HAP-1 (cell line): Measurements from ENCODE around the gene CADM2.

ENCODE experiments used
- DNase-seq, 2 experiments: peaks; one replicate each; pipeline ENCODE4 v3.0.0-alpha.2; 2016 to 2020; ENCODE audit warnings: low spot score in 2 of 2
- H3K27me3 ChIP-seq: fragments of 250-450 bp; sonication (Bioruptor Pico); 2 replicates; pipeline ENCODE4 v1.5.1; 2020; ENCODE audit warnings: low read depth, mild to moderate bottlenecking, moderate library complexity
- H3K36me3 ChIP-seq: fragments of 250-450 bp; sonication (Bioruptor Pico); replicated peaks from 2 replicates; pipeline ENCODE4 v1.5.1; 2020; ENCODE audit warnings: mild to moderate bottlenecking
- H3K4me1 ChIP-seq: fragments of 250-450 bp; sonication (Bioruptor Pico); 2 replicates; pipeline ENCODE4 v1.5.1; 2020; ENCODE audit warnings: mild to moderate bottlenecking
- H3K4me3 ChIP-seq: fragments of 250-450 bp; sonication (Bioruptor Pico); 2 replicates; pipeline ENCODE4 v1.5.1; 2020; ENCODE audit warnings: mild to moderate bottlenecking, moderate library complexity
- H3K9me3 ChIP-seq: fragments of 250-450 bp; sonication (Bioruptor Pico); 2 replicates; pipeline ENCODE4 v1.5.1; 2020; ENCODE audit warnings: mild to moderate bottlenecking, moderate library complexity
- in situ Hi-C: fragments of 300-500 bp; cut with MboI; formaldehyde crosslinking; loops from 3 replicates; pipeline ENCODE4 v1.14.3; 2020; ENCODE audit warnings: low sequenced_read_pairs, inconsistent platforms, mixed read lengths

CADM2 gene

DNA sequence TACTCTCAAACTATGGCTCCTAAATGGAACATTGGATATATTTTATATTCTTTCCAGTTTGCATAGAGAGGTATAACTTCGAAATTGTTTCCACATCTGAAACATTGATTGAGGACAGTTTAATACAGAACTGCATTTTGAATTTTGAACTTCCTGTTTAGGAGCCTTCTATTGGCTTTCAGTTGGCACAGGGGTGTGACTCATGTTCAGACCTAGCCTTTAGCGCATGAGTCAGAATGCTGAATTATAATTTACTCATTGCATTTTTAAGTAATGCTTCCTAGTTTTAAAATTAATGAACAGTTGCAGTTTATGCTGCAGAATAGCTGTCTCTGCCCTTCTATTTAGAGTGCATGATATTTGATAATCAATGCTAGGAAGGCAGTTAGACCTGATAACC, 751.7 kb downstream of the CADM2 start:
- no peaks in the 10 kb centered on the region for H3K36me3 ChIP-seq
- no peak overlapping the region for H3K4me3 ChIP-seq
- H3K4me1 ChIP-seq = peaks cover 16% of the 10 kb centered on the region
- in situ Hi-C loops = no loop called here
- DNase-seq = no peak
- no peaks in the 10 kb centered on the region for H3K27me3 ChIP-seq
- H3K9me3 ChIP-seq = no peaks in the 10 kb centered on the region

DNA sequence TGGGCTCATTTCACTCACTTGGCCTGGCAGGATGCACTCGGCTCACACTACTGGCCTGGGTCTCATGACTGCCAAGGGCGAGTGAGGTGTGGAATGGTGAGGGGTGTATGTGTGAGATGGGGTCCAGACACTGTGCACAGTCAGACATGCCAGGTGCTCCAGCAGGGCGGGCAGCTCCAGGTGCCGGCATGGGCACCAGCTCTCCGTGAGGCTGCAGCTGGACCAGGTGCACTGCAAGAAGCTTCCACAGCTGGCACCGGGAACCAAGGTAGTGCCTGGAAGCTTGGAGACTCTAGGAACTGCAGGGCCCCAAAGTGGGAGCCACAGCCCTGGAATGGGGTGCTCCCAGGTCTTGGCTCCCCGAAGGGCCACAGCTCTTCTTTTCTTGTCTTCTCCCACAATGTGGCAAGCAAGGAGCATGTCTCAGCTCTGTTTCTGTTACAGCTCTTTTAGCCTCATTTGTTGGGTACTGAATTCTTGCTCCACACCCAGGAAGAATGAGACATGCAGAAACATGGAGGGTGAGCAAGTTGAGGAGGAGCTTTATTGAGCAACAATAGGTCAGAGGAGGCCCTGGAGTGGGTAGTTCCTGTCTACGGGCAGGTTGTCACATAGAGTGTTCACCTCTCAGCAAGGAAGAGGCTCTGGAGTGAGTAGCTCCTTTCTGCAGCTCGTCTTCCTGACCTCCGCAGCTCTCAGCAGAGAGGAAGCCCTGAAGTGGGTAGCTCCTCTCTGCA, 762.8 kb downstream of the CADM2 start:
- DNase-seq = no peak
- Histone ChIP-seq H3K4me1 (no peaks in the 10 kb centered on the region), H3K27me3 (no peaks in the 10 kb centered on the region), H3K9me3 (peaks cover 4% of the 10 kb centered on the region), H3K36me3 (no peaks in the 10 kb centered on the region), H3K4me3 (no peak overlapping the region)
- in situ Hi-C loops = no loop called here

DNA sequence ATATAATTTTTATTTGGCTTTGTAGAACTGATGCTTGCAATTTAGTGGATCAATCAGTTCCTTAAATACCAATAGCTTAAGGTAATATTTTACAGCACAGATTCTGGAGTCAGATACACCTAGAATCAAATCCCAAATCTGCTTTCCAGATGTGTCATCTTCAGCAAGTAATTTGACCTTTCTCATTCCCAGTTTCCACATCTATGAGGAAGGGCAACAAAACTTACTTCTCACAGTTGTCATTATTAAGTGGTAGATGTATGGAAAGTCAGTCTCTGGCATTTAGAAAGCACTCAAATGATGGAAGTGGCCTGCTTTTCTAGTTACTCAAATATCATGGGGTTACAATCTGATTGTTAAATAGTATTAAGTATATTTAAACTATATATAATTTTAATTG, 767.0 kb downstream of the CADM2 start:
- Histone ChIP-seq H3K4me1 (no peaks in the 10 kb centered on the region), H3K36me3 (no peaks in the 10 kb centered on the region), H3K27me3 (no peaks in the 10 kb centered on the region), H3K4me3 (no peak overlapping the region), H3K9me3 (peaks cover 4% of the 10 kb centered on the region)
- DNase-seq = no peak
- in situ Hi-C loops = no loop called here

DNA sequence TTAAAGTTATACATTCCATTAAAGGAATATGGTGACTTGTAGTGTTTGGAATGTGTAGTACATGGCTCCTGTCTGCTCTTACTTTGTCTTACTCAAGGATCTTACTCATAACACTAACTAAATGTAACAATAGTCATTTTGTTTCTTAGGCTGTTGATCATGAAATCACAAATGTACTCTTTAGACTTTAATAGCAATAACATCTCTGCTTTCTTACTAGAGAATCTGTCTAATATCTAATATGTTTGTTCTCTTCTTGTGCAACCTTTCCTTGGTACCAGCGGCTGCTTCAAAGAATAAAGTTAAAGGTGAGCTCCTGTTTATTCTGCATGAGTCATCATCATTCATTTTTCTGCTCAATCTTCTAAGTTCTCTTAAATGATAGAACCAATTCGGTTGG, 767.5 kb downstream of the CADM2 start:
- H3K4me1 ChIP-seq = no peaks in the 10 kb centered on the region
- no peak overlapping the region for H3K4me3 ChIP-seq
- H3K9me3 ChIP-seq = peaks cover 4% of the 10 kb centered on the region
- in situ Hi-C loops = no loop called here
- no peak for DNase-seq
- H3K27me3 ChIP-seq = no peaks in the 10 kb centered on the region
- H3K36me3 ChIP-seq = no peaks in the 10 kb centered on the region

DNA sequence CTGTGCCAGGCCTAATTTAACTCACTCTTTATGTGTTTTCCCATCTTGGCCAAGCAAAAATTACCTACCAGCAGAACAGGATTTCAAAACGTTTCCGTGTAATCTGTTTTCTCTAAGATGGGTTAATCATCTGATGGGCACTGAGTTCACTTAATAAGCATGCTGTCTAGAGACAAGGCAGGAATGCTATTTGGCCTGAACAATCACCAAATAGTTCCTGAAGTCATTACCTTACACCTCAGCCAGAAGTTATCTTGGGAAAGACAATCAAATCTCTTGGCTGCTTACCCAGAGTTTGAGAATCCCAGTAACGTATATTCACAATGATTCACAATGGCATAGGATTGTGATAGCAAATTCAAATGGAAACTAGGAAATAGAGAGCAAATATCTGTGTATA, 779.1 kb downstream of the CADM2 start:
- no peaks in the 10 kb centered on the region for H3K36me3 ChIP-seq
- in situ Hi-C loops = no loop called here
- no peak overlapping the region for H3K4me3 ChIP-seq
- H3K4me1 ChIP-seq = peaks cover 4% of the 10 kb centered on the region; the same call in 1 of the 2 replicates
- DNase-seq = no peak
- H3K27me3 ChIP-seq = no peaks in the 10 kb centered on the region
- no peaks in the 10 kb centered on the region for H3K9me3 ChIP-seq

DNA sequence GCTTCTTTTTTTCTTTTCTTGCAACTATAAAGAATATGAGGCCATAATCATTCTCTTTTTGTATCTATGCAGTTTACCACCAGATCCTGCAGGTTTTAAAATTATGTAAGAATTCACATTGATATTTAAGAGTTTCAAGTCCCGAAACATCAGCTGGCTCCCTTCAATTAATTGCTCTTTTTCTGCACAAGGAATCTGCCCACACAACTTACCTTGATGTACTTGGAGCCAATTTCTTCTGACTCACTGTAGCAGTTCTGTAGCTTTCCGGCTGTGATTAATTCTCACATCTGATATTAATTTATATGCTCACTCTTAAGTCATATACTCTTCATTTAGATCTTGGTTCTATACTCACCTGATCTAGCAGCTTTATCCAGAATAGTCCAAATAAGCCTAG, 781.8 kb downstream of the CADM2 start:
- no peaks in the 10 kb centered on the region for H3K9me3 ChIP-seq
- in situ Hi-C loops = no loop called here
- no peaks in the 10 kb centered on the region for H3K27me3 ChIP-seq
- no peaks in the 10 kb centered on the region for H3K4me1 ChIP-seq
- DNase-seq = no peak
- H3K36me3 ChIP-seq = no peaks in the 10 kb centered on the region
- H3K4me3 ChIP-seq = no peak overlapping the region

DNA sequence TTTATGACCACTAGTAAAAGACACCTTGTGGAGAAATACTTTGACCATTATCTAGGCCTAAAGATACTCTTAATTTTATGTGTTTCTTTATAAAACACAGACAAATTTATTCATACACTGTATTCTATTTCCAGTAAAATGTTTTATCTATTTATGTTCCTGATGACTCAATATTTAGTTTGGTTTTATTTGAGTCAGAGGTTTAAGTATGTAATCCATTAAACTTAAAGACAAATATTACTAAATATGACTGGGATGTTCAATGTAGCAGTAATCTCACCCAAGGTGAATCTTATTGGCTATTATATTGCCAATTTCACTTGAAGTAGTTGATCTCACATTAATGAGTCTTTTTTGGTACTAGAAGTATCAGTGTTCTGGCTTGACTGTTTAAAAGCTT, 799.7 kb downstream of the CADM2 start:
- no peak for DNase-seq
- Histone ChIP-seq H3K27me3 (no peaks in the 10 kb centered on the region; the same call in 1 of the 2 replicates), H3K4me3 (no peak overlapping the region), H3K4me1 (no peaks in the 10 kb centered on the region), H3K36me3 (no peaks in the 10 kb centered on the region), H3K9me3 (no peaks in the 10 kb centered on the region)
- in situ Hi-C loops = no loop called here

DNA sequence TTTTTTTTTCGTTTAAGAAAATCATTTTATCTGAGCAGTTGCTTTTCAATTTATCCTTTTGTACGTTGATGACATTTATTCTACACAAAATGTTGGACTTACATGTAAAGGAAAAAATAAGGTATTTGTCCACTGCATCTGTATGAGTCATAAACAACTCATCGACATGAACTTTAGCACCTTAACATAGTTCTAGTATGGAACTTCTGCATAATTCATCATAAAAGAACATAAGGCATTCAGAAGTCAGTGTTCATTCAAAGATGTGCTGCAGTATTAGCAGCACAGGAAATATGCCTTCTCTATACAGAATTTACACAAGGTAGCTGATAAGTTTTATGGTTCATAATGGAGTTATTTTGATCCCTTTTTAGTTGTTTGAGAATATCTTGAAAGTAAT, 801.6 kb downstream of the CADM2 start:
- Histone ChIP-seq H3K9me3 (no peaks in the 10 kb centered on the region), H3K36me3 (no peaks in the 10 kb centered on the region), H3K4me1 (peaks cover 9% of the 10 kb centered on the region), H3K27me3 (peaks cover 2% of the 10 kb centered on the region), H3K4me3 (no peak overlapping the region)
- in situ Hi-C loops = no loop called here
- no peak for DNase-seq

DNA sequence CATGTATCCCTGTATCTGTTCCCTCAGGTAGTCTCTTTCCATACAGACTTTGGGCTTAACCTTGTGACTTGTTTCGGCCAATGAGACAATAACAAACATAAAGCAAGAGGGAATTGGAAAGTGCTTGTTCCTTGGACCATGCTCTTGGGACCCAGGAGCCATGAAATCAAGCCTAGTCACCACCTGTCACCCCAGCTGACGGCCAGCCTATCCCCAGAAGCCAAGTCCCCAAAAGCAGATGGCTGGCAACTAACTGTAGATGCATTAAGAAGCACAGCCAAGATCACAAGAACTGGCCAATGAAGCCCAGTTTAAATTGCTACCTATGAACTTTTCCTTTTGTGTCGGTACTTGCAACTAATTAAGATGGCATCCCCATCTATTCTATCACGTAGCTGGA, 822.0 kb downstream of the CADM2 start:
- Histone ChIP-seq H3K9me3 (no peaks in the 10 kb centered on the region), H3K27me3 (no peaks in the 10 kb centered on the region), H3K4me3 (no peak overlapping the region), H3K36me3 (no peaks in the 10 kb centered on the region), H3K4me1 (no peaks in the 10 kb centered on the region)
- DNase-seq = no peak
- in situ Hi-C loops = no loop called here

DNA sequence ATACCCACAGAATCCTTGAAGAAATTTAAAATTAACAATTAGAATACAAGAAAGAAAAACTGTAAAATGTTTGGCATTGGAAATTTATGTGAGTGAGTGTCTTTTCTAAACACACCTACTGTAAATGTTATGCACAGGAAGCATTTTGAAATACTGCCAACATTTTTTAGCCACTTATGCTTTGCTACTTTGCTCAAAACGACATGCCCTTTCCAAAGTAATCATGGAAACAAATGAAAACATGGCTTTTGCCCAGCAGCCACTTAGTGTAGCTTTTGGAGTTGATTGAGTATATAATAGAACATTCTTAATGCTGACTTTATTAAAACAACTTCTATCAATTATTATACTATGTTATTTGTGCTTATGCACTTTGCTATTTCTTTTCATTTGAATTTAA, 823.0 kb downstream of the CADM2 start:
- no peaks in the 10 kb centered on the region for H3K9me3 ChIP-seq
- DNase-seq = no peak
- in situ Hi-C loops = no loop called here
- no peak overlapping the region for H3K4me3 ChIP-seq
- no peaks in the 10 kb centered on the region for H3K27me3 ChIP-seq
- no peaks in the 10 kb centered on the region for H3K4me1 ChIP-seq
- no peaks in the 10 kb centered on the region for H3K36me3 ChIP-seq

DNA sequence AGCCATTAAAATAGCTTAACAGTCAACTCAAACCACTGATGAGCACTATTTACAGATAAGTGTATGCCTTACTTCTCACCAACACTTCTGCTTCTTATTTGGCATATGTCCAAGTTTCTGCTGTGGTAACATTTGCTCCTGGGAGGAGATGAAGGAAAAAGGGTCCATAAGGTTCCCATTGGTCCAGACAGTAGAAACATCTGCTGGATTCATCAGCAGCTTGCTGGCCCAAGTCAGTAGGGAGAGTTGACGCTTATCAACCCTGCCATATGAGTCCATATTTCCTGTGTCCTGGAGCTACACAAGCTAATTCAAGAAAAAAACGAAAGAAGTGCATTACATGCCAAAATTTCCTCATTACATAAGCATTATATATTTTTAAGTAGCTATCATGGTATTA, 824.5 kb downstream of the CADM2 start:
- no peak overlapping the region for H3K4me3 ChIP-seq
- DNase-seq = no peak
- in situ Hi-C loops = no loop called here

DNA sequence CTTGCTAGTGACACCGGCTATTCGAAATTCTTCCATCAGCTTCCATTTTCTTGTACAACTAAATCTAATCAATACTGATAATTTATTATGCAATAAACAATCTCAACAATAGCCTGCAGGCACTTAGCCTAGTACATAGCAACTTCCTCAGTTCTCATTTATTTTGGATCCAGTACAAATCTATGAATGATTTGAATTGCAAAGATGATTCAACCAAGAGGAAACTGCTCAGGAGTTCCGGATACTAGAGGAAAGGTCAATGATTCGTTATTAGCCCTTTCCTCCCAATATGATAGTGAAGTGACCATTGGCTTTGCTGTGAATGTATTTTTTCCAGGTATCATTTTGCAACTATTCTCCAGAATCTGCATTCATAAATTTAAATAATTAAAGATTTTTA, 827.0 kb downstream of the CADM2 start:
- Histone ChIP-seq H3K36me3 (no peaks in the 10 kb centered on the region), H3K27me3 (no peaks in the 10 kb centered on the region), H3K4me3 (no peak overlapping the region), H3K4me1 (no peaks in the 10 kb centered on the region), H3K9me3 (no peaks in the 10 kb centered on the region)
- no peak for DNase-seq
- in situ Hi-C loops = no loop called here

More for the DNA sequence above, 824.5 kb downstream of the CADM2 start:
- Histone ChIP-seq H3K9me3 (no peaks in the 10 kb centered on the region), H3K27me3 (no peaks in the 10 kb centered on the region), H3K4me1 (no peaks in the 10 kb centered on the region), H3K36me3 (no peaks in the 10 kb centered on the region)

DNA sequence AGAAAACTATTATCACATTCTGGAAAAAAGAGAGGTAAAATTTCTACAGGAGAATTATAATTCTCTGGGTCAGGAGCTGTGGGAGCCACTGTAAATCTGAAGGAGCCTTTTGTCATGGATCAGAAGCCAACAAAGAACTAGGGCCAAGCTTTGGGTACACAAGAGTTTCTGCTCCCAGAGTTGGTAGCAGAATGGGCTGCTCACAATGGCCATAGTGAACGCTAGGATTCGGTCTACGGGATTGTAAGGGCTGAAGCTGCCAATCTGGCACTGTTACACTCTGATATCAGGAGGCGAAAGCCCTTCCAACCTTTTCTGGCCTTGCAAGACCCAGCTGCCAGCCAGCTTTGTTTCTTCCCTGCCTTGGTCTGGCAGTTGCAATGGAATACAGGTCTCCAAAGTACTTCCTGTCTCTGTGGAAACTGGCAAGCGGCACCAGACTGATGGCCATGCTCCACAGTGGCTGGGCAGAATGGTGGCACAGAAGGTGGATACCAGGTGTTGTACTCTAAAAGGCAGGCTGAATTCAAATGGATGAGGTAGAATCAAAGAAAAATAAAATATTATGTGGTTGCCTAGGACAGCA, 831.7 kb downstream of the CADM2 start:
- peaks cover 4% of the 10 kb centered on the region for H3K4me1 ChIP-seq
- H3K27me3 ChIP-seq = no peaks in the 10 kb centered on the region
- no peaks in the 10 kb centered on the region for H3K9me3 ChIP-seq
- H3K36me3 ChIP-seq = no peaks in the 10 kb centered on the region
- DNase-seq = no peak
- H3K4me3 ChIP-seq = no peak overlapping the region
- in situ Hi-C loops = loop anchor here (10.0 kb wide), 1 partner anchor 206 kb away; no protein-coding TSS in a partner anchor

DNA sequence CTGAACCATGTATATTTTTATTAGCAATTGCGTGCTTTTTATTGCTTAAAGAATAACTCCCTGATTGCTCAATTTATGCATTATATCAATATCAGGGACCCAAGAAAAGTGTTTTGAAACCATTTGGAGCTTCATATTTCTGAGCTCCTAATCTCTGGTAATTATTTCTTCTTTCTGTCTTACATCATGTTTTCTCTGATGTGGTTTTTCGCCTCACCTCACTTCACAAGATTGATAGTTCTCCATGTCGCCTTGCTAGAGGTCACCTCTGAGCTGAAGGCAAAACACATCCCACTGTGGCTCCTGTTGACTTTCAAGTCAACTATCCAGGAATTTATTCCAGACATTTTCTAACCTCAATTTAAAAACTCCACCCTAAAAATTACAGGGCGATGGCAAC, 837.4 kb downstream of the CADM2 start:
- in situ Hi-C loops = loop anchor here (10.0 kb wide), 1 partner anchor 211 kb away; no protein-coding TSS in a partner anchor
- no peak for DNase-seq
- Histone ChIP-seq H3K27me3 (no peaks in the 10 kb centered on the region), H3K4me1 (peaks cover 12% of the 10 kb centered on the region), H3K4me3 (no peak overlapping the region), H3K36me3 (no peaks in the 10 kb centered on the region), H3K9me3 (no peaks in the 10 kb centered on the region)
